ENCODE measurements around the gene BCOR. TPM values are rescaled to one million over a fixed set of nuclear protein-coding genes. Genes with fewer than 3 reads are reported as not detected.
A peak's percentile ranks its signal among the peaks of the same experiment; 100 is the strongest.

BCOR gene
- total and polyA plus RNA-seq, 2 of the 8 experiments (the other 6 are each of a cell fraction or from before 2014, with no cell fraction given), result 25.0 to 50.8 TPM

DNA sequence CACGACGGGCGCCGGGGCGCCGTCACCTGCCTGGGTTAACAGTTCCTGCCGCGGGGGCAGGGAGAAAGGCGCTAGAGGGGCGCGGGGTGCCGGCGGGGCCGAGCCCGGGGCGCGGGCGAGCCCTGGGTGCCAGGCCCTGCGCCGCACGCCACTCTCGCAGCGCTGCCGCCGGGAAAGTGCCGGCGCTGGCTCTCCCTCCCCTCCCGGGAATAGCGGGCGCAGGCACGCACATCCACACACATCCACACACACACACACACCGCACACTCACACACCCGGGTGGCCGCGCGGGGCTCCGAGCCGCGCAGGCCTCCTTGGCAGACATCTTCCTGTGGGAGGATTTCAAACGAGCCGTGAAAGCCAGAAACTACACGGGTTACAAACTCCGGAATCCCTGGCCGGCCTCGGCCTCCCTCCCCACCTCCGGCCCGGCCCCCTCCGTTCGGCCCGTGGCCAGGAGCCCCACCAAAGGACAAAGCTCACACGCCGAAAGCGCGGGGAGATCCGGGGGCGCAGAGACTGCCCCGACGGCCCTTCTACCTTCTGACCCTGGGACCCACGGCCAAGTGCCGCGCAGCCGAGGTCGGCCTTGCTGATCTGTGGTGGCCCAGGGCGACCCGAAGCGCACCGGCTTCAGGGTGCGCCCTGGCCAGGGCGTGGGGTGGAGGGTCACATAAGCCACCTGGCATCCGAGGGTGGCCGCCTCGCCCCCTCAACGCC lies 92.3 kb downstream of the BCOR start:
- Histone ChIP-seq H4K20me1 (replicated peaks in 1 of 2; ENCODE audit: control insufficient read depth in 1 of 2, insufficient read depth in 2 of 2, low read length in 2 of 2) (no peaks in the 10 kb centered on the region), H2AFZ (ENCODE audit: low read length) (no peak overlapping the region), H2BK15ac (ENCODE audit: low read length) (no peak overlapping the region), H3K14ac (ENCODE audit: insufficient read length) (no peak overlapping the region), H3K36me3 (ENCODE audit: control insufficient read depth in 2 of 4, insufficient read depth in 4 of 4, low read length in 3 of 4) (no peaks in the 10 kb centered on the region), H3K23ac (ENCODE audit: insufficient read length) (no peak overlapping the region), H3K4me3 (ENCODE audit: extremely low read depth in 1 of 4, insufficient read depth in 2 of 4, low read depth in 3 of 4, low read length in 4 of 4) (peak overlapping the region; percentile 22 to 64 (median 44)), H3K27ac (ENCODE audit: low read depth, low read length) (no peak overlapping the region), H2AK5ac (ENCODE audit: low read depth, low read length) (no peak overlapping the region), H2BK5ac (ENCODE audit: low read depth, low read length) (peak overlapping the region; percentile 71; the same call in 1 of the 2 replicates), H3K23me2 (ENCODE audit: low read depth, low read length) (peaks cover 6% of the 10 kb centered on the region; the same call in 1 of the 2 replicates), H3K9ac (replicated peaks in 1 of 4; ENCODE audit: extremely low read depth in 1 of 4, low read depth in 3 of 4, low read length in 3 of 4) (peak overlapping the region in 1 of 4 experiments; percentile 13; a peak in 2 of 7 replicates), H3K9me3 (ENCODE audit: insufficient read depth in 2 of 2, low read depth in 1 of 2, low read length in 1 of 2) (no peaks in the 10 kb centered on the region), H2BK20ac (ENCODE audit: low read length) (no peak overlapping the region), H4K8ac (ENCODE audit: extremely low read depth, insufficient read depth, low read length) (no peak overlapping the region), H3K27me3 (replicated peaks in 1 of 4; ENCODE audit: control insufficient read depth in 3 of 4, extremely low read depth in 1 of 4, insufficient read depth in 3 of 4, low read length in 3 of 4) (peaks cover 17 to 57% (median 41%) of the 10 kb centered on the region in 4 experiments; a peak in 6 of 7 replicates), H3K56ac (replicated peaks; ENCODE audit: insufficient read length, low read depth, low read length) (no peak overlapping the region), H4K91ac (replicated peaks; ENCODE audit: insufficient read length, low read length) (no peak overlapping the region), H3K4ac (replicated peaks; ENCODE audit: insufficient read length, low read depth, low read length) (no peak overlapping the region), H3K79me2 (ENCODE audit: control insufficient read depth in 1 of 2, insufficient read depth in 2 of 2, low read length in 2 of 2) (no peaks in the 10 kb centered on the region), H2BK120ac (replicated peaks; ENCODE audit: low read depth, low read length) (no peak overlapping the region), H2BK12ac (ENCODE audit: low read depth, low read length) (no peak overlapping the region), H3K18ac (ENCODE audit: extremely low read depth, low read length) (no peak overlapping the region), H3K4me2 (ENCODE audit: insufficient read depth in 1 of 2, low read depth in 2 of 2, low read length in 2 of 2) (peak overlapping the region; percentile 76 to 82), H4K5ac (ENCODE audit: insufficient read length, low read depth, low read length) (no peak overlapping the region), H3K4me1 (replicated peaks in 1 of 4; ENCODE audit: control insufficient read depth in 3 of 4, insufficient read depth in 4 of 4, low read length in 3 of 4) (peaks cover 5 to 22% (median 9%) of the 10 kb centered on the region in 4 experiments), H3K79me1 (ENCODE audit: low read depth, low read length) (no peaks in the 10 kb centered on the region)
- peak in 1 of 2 experiments; percentile 51 for DNase-seq (ENCODE audit: low read depth in 1 of 2, low spot score in 2 of 2)
- ChIA-PET CTCF (ENCODE audit: partially characterized antibody) (interaction anchor here (0.5 to 1.4 kb wide), 2 partner anchors 25 to 98 kb away, joined by 3 read pairs; no protein-coding TSS in a partner anchor), POLR2A (ENCODE audit: partially characterized antibody) (interaction anchor here (1.0 to 1.3 kb wide), 4 partner anchors 88 to 352 kb away, joined by 3 to 4 read pairs (median 4); partner anchors contain the start of gene BCOR)
- WGBS, 2 experiments (ENCODE audit: extremely low coverage in 1 of 2, insufficient coverage in 1 of 2, insufficient read length in 1 of 2, insufficient replicate concordance in 2 of 2, low coverage in 1 of 2, low lambda C conversion rate in 2 of 2, missing lambda C conversion rate in 1 of 2), result 2% methylated on average over 13 of the region's 73 CpGs; no CpG with 5 or more reads in 1 of the 2 experiments
- no peak for FAIRE-seq
- TF ChIP-seq, protein P1, sequence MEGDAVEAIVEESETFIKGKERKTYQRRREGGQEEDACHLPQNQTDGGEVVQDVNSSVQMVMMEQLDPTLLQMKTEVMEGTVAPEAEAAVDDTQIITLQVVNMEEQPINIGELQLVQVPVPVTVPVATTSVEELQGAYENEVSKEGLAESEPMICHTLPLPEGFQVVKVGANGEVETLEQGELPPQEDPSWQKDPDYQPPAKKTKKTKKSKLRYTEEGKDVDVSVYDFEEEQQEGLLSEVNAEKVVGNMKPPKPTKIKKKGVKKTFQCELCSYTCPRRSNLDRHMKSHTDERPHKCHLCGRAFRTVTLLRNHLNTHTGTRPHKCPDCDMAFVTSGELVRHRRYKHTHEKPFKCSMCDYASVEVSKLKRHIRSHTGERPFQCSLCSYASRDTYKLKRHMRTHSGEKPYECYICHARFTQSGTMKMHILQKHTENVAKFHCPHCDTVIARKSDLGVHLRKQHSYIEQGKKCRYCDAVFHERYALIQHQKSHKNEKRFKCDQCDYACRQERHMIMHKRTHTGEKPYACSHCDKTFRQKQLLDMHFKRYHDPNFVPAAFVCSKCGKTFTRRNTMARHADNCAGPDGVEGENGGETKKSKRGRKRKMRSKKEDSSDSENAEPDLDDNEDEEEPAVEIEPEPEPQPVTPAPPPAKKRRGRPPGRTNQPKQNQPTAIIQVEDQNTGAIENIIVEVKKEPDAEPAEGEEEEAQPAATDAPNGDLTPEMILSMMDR (IDR thresholded peaks at IDR 0.05; ENCODE audit: control extremely low read depth in 1 of 3, insufficient read depth in 1 of 3, low read depth in 1 of 3, low read length in 3 of 3), result no peak
- TF ChIP-seq EZH2 (IDR thresholded peaks at IDR 0.05; ENCODE audit: low read depth, low read length, severe bottlenecking) (peak; percentile 65), KDM4A (IDR thresholded peaks at IDR 0.05; ENCODE audit: low read depth, low read length, severe bottlenecking) (peak; percentile 26), CTBP2 (IDR thresholded peaks at IDR 0.05; ENCODE audit: borderline replicate concordance, insufficient read depth, insufficient read length, low read length) (peak; percentile 1)

All from H1 (cell line).